HL-60 (cell line): ENCODE data around the gene PRKX.

Experiments
- DNase-seq, 2 experiments: peaks; one replicate each; pipeline ENCODE4 v3.0.0-alpha.2; 2010 to 2020; ENCODE audit warnings: low read depth in 1 of 2, low spot score in 1 of 2
- H3K27ac ChIP-seq: fragments of 250-450 bp; sonication (Bioruptor Pico); replicated peaks from 2 replicates; pipeline ENCODE4 v1.5.1; 2020; ENCODE audit warnings: mild to moderate bottlenecking, moderate library complexity
- H3K27me3 ChIP-seq: fragments of 250-450 bp; sonication (Bioruptor Pico); 2 replicates; pipeline ENCODE4 v1.5.1; 2021; ENCODE audit warnings: mild to moderate bottlenecking, moderate library complexity; ENCODE audit not compliant: insufficient read depth, poor library complexity, severe bottlenecking
- H3K4me3 ChIP-seq: replicated peaks from 2 replicates; pipeline ENCODE4 v1.5.1; 2011; ENCODE audit warnings: mild to moderate bottlenecking, control low read depth, low read length; ENCODE audit not compliant: insufficient read depth
- GABPA ChIP-seq: IDR thresholded peaks from 2 replicates; pipeline ENCODE4 v1.6.1; 2012; ENCODE audit warnings: low read depth
- POLR2AphosphoS5 ChIP-seq: IDR thresholded peaks from 2 replicates; pipeline ENCODE4 v1.6.1; 2012; ENCODE audit warnings: low read depth
- SPI1 ChIP-seq: IDR thresholded peaks from 2 replicates; pipeline ENCODE4 v1.6.1; 2012; ENCODE audit warnings: low read depth, mild to moderate bottlenecking, borderline replicate concordance
- TF ChIP-seq, protein P1 (sequence below): IDR thresholded peaks from 2 replicates; pipeline ENCODE4 v1.6.1; 2012; ENCODE audit warnings: low read depth; ENCODE audit not compliant: insufficient replicate concordance
- TF ChIP-seq, protein P2 (sequence below): IDR thresholded peaks from one replicate; pipeline ENCODE4 v1.5.1; 2011; ENCODE audit warnings: low read length, control low read depth, inconsistent platforms; ENCODE audit not compliant: insufficient read depth

The PRKX gene

DNA sequence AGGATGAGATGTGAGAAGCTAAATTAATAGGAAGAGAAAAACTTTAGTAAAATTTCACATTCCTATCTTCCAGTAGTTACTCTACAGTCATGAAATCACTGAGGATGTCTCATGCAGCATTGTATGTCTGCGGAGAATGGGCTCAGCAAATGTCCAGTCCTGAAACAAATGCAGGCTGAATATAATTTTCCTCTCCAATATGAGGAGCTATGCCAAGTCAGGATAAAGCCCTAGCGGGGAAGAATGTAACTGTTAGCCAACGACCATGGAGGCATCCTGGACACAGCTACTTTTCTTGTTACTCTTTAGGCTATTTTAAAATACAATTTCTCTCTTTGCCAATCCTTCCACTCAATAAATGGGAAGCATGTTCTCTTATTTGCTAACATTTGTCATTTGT, 127.7 kb downstream of the PRKX start:
- Histone ChIP-seq H3K27ac (no peak overlapping the region), H3K27me3 (no peaks in the 10 kb centered on the region), H3K4me3 (no peak overlapping the region)
- DNase-seq: no peak
- no peak for TF ChIP-seq POLR2AphosphoS5
- TF ChIP-seq, protein P1, sequence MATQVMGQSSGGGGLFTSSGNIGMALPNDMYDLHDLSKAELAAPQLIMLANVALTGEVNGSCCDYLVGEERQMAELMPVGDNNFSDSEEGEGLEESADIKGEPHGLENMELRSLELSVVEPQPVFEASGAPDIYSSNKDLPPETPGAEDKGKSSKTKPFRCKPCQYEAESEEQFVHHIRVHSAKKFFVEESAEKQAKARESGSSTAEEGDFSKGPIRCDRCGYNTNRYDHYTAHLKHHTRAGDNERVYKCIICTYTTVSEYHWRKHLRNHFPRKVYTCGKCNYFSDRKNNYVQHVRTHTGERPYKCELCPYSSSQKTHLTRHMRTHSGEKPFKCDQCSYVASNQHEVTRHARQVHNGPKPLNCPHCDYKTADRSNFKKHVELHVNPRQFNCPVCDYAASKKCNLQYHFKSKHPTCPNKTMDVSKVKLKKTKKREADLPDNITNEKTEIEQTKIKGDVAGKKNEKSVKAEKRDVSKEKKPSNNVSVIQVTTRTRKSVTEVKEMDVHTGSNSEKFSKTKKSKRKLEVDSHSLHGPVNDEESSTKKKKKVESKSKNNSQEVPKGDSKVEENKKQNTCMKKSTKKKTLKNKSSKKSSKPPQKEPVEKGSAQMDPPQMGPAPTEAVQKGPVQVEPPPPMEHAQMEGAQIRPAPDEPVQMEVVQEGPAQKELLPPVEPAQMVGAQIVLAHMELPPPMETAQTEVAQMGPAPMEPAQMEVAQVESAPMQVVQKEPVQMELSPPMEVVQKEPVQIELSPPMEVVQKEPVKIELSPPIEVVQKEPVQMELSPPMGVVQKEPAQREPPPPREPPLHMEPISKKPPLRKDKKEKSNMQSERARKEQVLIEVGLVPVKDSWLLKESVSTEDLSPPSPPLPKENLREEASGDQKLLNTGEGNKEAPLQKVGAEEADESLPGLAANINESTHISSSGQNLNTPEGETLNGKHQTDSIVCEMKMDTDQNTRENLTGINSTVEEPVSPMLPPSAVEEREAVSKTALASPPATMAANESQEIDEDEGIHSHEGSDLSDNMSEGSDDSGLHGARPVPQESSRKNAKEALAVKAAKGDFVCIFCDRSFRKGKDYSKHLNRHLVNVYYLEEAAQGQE: no peak
- TF ChIP-seq, protein P2, sequence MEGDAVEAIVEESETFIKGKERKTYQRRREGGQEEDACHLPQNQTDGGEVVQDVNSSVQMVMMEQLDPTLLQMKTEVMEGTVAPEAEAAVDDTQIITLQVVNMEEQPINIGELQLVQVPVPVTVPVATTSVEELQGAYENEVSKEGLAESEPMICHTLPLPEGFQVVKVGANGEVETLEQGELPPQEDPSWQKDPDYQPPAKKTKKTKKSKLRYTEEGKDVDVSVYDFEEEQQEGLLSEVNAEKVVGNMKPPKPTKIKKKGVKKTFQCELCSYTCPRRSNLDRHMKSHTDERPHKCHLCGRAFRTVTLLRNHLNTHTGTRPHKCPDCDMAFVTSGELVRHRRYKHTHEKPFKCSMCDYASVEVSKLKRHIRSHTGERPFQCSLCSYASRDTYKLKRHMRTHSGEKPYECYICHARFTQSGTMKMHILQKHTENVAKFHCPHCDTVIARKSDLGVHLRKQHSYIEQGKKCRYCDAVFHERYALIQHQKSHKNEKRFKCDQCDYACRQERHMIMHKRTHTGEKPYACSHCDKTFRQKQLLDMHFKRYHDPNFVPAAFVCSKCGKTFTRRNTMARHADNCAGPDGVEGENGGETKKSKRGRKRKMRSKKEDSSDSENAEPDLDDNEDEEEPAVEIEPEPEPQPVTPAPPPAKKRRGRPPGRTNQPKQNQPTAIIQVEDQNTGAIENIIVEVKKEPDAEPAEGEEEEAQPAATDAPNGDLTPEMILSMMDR: no peak
- no peak for TF ChIP-seq SPI1
- no peak for TF ChIP-seq GABPA

DNA sequence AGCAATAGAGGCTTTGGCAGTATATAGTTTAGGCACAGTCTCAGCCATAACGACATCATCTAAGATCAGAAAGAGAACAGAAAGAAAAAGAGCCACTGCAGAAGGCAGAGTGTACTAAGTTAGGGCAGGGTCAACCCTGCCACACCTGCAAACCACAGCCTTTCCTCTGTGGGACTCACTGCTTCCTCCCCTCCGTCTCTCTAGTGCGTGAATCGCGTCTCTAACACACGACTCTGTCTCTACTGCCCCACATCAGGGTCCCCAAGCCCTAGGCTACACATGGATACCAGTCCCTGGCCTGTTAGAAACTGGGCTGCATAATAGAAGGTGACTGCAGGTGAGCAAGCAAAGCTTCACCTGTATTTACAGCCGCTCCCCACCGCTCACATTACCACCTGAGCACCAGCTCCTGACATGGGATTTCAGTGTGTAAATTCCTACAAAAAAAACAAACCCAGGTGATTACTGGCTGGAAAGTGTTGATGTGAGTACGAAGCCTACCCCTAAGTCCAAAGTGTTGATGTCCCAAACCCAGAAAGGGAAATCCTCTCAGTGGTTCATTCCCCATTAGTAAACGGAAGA, 128.9 kb downstream of the PRKX start:
- no peak for TF ChIP-seq POLR2AphosphoS5
- H3K27me3 ChIP-seq: no peaks in the 10 kb centered on the region
- H3K4me3 ChIP-seq: no peak overlapping the region
- DNase-seq: no peak
- H3K27ac ChIP-seq: no peak overlapping the region

DNA sequence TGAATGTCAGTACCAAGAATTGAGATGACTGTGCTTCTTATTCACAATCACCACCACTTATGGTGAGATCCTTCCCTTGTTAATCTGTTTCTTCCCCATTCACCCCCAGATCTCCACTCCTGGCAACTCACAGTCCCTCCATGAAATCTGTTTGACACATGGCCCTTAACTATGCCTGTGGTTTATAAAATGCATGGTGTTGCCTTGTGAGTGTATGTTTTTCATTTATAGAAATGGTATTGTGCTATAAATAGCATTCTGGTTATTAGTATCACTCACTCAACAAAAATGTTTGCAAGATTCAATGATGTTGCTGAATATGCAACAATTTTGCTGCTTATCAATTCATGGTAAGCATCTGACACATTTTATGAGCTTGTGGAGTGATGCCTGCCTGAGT, 131.0 kb downstream of the PRKX start:
- Histone ChIP-seq H3K27me3 (no peaks in the 10 kb centered on the region), H3K4me3 (no peak overlapping the region), H3K27ac (no peak overlapping the region)
- no peak for TF ChIP-seq GABPA
- no peak for TF ChIP-seq SPI1
- TF ChIP-seq, protein P1: no peak
- TF ChIP-seq, protein P2: no peak
- TF ChIP-seq POLR2AphosphoS5: no peak
- no peak for DNase-seq

DNA sequence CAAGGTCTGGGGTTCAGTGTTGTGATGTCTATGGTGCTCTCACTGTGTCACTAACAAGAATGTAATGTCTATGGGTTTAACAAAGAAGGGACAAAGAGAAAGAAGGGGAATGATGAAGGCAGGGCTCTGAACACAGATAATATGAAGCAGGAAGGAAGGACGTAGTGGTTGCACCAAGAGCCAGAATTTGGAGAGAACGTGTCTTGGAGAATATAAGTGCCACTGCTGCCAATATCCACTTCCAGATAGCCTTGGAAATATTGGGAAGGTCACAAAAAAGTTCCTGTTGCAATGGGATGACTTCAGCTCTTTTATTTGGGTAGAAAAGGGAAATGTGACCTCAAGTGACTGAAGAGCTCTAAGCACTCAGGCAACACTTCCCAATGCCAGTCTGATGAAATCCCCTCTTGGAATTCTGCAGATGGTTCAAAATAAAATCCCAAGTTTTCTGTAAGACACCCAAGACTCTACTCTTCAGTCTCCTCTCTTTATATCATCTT, 131.8 kb downstream of the PRKX start:
- H3K4me3 ChIP-seq: no peak overlapping the region
- DNase-seq: no peak
- H3K27me3 ChIP-seq: no peaks in the 10 kb centered on the region
- H3K27ac ChIP-seq: no peak overlapping the region
- TF ChIP-seq SPI1: no peak
- TF ChIP-seq, protein P2: no peak
- TF ChIP-seq POLR2AphosphoS5: no peak
- TF ChIP-seq, protein P1: no peak
- TF ChIP-seq GABPA: no peak
